ENCODE data around the gene DYNLT1. TPM values are rescaled to one million over a fixed set of nuclear protein-coding genes. Genes with fewer than 3 reads are reported as not detected.
"Not testable (repeated sequence)": the region's sequence is repeated elsewhere in the genome, so short reads cannot be mapped to it uniquely, and the experiment has no call there.

Gene DYNLT1
- total and polyA plus RNA-seq, 3 donors from 2014 or later: 165 to 319 (median 200) TPM

DNA sequence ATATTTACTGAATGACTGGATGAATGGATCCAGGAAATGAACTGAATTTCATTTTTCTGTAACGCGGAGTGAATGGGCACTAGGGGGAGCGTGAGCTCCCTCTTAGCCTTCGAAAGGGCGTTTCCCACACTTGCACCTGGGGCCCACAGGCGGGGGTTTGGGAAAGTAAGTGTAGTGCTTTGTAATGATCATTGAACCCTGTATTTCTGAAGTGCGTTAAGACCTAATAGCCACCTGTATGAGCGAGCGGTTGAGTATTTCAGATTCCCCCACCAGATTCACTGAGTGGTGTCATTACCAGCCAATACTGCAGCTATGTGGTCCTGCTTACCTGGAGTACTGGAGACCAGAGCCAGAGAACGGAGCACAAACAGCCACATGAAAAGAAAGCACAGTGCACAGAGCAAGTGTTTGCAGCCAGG lies 15.8 kb upstream of the DYNLT1 start:
- TF ChIP-seq POLR2A (IDR thresholded peaks at IDR 0.05): no peak
- TF ChIP-seq, protein P1, sequence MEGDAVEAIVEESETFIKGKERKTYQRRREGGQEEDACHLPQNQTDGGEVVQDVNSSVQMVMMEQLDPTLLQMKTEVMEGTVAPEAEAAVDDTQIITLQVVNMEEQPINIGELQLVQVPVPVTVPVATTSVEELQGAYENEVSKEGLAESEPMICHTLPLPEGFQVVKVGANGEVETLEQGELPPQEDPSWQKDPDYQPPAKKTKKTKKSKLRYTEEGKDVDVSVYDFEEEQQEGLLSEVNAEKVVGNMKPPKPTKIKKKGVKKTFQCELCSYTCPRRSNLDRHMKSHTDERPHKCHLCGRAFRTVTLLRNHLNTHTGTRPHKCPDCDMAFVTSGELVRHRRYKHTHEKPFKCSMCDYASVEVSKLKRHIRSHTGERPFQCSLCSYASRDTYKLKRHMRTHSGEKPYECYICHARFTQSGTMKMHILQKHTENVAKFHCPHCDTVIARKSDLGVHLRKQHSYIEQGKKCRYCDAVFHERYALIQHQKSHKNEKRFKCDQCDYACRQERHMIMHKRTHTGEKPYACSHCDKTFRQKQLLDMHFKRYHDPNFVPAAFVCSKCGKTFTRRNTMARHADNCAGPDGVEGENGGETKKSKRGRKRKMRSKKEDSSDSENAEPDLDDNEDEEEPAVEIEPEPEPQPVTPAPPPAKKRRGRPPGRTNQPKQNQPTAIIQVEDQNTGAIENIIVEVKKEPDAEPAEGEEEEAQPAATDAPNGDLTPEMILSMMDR (IDR thresholded peaks at IDR 0.05): peak in 2 of 3 experiments; percentile 7 to 29
- no peaks in the 10 kb centered on the region for H3K27me3 ChIP-seq
- DNase-seq: no peak
- WGBS, 2 donors: 58 to 65% methylated on average over 10 of the region's 10 CpGs
- H3K27ac ChIP-seq: no peak overlapping the region
- H3K36me3 ChIP-seq (ENCODE audit: low read depth, missing control alignments): no peaks in the 10 kb centered on the region
- H3K4me1 ChIP-seq: peaks cover 3% of the 10 kb centered on the region
- no peaks in the 10 kb centered on the region for H3K9me3 ChIP-seq
- no peak overlapping the region for H3K4me3 ChIP-seq
- intact Hi-C loops (cut with DNase I; ENCODE audit: low total_unique reads): no loop called here

DNA sequence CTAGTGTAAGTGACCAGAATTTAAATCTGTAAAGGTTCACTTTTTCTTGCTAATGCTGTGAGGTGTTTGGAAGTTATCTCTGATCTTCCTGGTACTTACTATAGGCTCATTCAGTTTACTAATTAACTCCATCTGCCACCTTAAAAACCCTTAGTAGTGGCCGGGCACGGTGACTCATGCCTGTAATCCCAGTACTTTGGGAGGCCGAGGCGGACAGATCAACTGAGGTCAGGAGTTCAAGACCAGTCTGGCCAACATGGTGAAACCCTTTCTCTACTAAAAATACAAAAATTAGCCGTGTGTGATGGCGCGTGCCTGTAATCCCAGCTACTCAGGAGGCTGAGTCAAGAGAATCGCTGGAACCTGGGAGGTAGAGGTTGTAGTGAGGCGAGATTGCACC lies 12.4 kb upstream of the DYNLT1 start:
- H3K9me3 ChIP-seq; H3K27me3 ChIP-seq; H3K36me3 ChIP-seq (ENCODE audit: low read depth, missing control alignments); intact Hi-C loops (cut with DNase I; ENCODE audit: low total_unique reads); H3K4me3 ChIP-seq; H3K27ac ChIP-seq; DNase-seq; H3K4me1 ChIP-seq: not testable (repeated sequence)
- 88 to 92% methylated on average over 8 to 9 of the region's 9 CpGs for WGBS, 2 donors

DNA sequence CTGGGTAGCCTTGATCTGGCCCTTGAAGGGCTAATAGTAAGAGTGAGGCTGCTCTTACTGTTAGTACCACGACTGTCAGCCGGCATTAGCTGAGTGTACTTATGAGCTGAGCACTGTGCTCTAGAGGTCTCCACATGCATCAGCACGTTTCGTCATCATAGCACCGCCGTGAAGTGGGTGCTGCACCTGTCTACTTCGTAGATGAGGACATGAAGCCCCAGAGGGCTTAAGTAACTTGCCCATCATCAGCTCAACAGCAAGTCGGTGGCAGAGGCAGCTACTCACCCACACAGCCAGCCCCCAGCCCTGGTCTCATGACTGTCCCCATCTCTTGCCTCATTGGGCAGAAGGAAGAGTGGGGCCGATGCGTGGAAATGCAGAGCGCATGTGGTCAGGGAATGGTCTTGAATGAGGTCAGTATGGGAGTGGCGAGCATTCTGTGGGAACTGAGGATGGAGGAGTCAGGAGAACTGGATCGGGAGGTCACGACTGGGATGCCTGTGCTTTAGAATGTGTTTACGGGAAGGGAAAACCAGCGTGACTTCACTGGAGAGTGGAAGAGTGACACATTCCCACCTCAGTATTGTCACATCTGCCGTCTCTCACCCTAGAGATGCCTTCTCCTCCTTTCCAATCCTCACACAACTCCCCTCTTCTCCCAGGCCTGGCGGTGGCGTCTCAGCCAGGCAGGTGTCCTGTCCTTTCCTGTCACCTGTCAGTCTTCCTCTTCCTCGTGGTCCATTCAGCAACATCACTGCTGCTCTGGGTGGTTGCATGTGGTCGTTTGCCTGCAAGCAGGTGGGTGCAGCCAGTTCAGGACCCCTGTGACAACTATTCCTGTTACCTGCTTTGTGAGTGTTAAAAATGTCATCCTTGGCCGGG lies 11.3 kb upstream of the DYNLT1 start:
- no peaks in the 10 kb centered on the region for H3K27me3 ChIP-seq
- DNase-seq: no peak
- no peak overlapping the region for H3K4me3 ChIP-seq
- H3K27ac ChIP-seq: no peak overlapping the region
- H3K9me3 ChIP-seq: no peaks in the 10 kb centered on the region
- no peaks in the 10 kb centered on the region for H3K4me1 ChIP-seq
- H3K36me3 ChIP-seq (ENCODE audit: low read depth, missing control alignments): no peaks in the 10 kb centered on the region
- intact Hi-C loops (cut with DNase I; ENCODE audit: low total_unique reads): no loop called here
- WGBS, 2 donors: 87 to 95% methylated on average over 22 of the region's 22 CpGs
- no peak for TF ChIP-seq POLR2A (IDR thresholded peaks at IDR 0.05)
- TF ChIP-seq, protein P1 (IDR thresholded peaks at IDR 0.05): no peak

DNA sequence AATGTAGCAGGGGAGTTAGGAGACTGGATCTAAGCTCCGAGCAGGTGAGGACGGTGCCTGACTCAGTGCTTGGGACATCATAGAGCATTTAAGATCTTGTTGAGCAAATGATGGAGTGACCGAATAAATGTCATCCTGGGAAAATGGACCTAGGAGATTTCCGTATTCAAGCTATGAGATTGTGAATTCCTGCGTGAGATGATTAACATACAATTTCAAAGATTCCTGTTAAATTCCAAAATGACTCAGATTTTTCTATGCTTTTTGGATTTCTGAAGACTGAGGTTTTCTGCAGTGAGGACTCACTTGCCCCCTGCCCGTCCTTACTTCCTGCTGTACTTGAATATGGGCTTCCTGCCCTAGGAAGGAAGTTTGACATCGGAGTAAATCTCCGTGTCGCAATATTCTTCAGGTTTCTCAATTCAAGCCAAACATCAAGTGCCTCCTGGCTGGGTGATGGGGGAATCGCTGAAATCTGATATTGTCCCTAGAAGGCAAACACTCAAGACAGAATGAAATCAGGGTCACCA lies 10.5 kb upstream of the DYNLT1 start:
- WGBS, 2 donors: 82 to 84% methylated on average over 10 of the region's 10 CpGs
- DNase-seq: no peak
- Histone ChIP-seq H3K4me3 (no peak overlapping the region), H3K4me1 (no peaks in the 10 kb centered on the region), H3K27ac (no peak overlapping the region), H3K27me3 (no peaks in the 10 kb centered on the region), H3K36me3 (ENCODE audit: low read depth, missing control alignments) (no peaks in the 10 kb centered on the region), H3K9me3 (no peaks in the 10 kb centered on the region)
- TF ChIP-seq, protein P1 (IDR thresholded peaks at IDR 0.05): no peak
- TF ChIP-seq POLR2A (IDR thresholded peaks at IDR 0.05): no peak
- intact Hi-C loops (cut with DNase I; ENCODE audit: low total_unique reads): no loop called here

DNA sequence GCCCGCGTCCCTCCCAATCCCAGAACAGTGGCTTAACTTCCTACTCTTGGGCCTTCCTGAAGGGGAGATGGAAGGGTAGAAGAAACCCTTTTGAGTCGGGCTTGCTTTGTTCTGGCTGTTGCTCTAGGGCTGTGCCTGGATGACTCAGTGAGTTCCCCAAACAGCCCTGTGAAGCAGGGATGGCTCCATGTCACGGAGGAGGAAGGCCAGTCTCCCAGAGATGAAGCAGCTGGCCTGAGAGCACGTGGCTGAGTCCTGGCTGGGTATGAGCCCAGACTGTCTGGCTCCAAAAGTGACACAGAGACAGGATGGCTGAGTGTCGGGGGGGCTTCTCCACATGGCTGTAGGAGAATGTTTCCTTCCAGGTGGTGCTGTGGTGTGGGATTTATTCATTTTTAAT lies 10.0 kb upstream of the DYNLT1 start:
- Histone ChIP-seq H3K36me3 (ENCODE audit: low read depth, missing control alignments) (no peaks in the 10 kb centered on the region), H3K27me3 (no peaks in the 10 kb centered on the region), H3K27ac (peak overlapping the region in 1 of 2 donors; percentile 23), H3K4me1 (no peaks in the 10 kb centered on the region), H3K9me3 (no peaks in the 10 kb centered on the region), H3K4me3 (no peak overlapping the region)
- peak; percentile 70 for DNase-seq
- WGBS, 2 donors: 53 to 64% methylated on average over 6 of the region's 6 CpGs
- intact Hi-C loops (cut with DNase I; ENCODE audit: low total_unique reads): no loop called here
- no peak for TF ChIP-seq POLR2A (IDR thresholded peaks at IDR 0.05)
- TF ChIP-seq, protein P1 (IDR thresholded peaks at IDR 0.05): no peak

Measured in testis (tissue), 3 donors.